ENCODE results near the gene ABCF1. TPM values are rescaled to one million over a fixed set of nuclear protein-coding genes. Genes with fewer than 3 reads are reported as not detected.

The ABCF1 gene
- total and polyA plus RNA-seq, 2 of the 8 experiments (the other 6 are each of a cell fraction or from before 2014, with no cell fraction given): 48.8 to 123 TPM

GRCh38 chr6:30530014-30530413, 41.2 kb upstream of the ABCF1 start:
- no peak overlapping the region for H3K56ac ChIP-seq (replicated peaks; ENCODE audit: insufficient read length, low read depth, low read length)
- no peak for DNase-seq (ENCODE audit: low read depth in 1 of 2, low spot score in 2 of 2)
- CTCF ChIA-PET (ENCODE audit: partially characterized antibody): interaction anchor here (0.6 to 5.0 kb wide), 7 partner anchors 13 to 50 kb away, joined by 3 to 76 read pairs (median 8); no protein-coding TSS in a partner anchor
- WGBS, 2 experiments (ENCODE audit: extremely low coverage in 1 of 2, insufficient coverage in 1 of 2, insufficient read length in 1 of 2, insufficient replicate concordance in 2 of 2, low coverage in 1 of 2, low lambda C conversion rate in 2 of 2, missing lambda C conversion rate in 1 of 2): 75% methylated on average over 2 of the region's 2 CpGs; no CpG with 5 or more reads in 1 of the 2 experiments
- H3K4me2 ChIP-seq (ENCODE audit: insufficient read depth in 1 of 2, low read depth in 2 of 2, low read length in 2 of 2): no peak overlapping the region
- POLR2A ChIA-PET (ENCODE audit: partially characterized antibody): interaction anchor here (0.9 to 1.4 kb wide), 2 partner anchors 12 to 40 kb away, joined by 3 to 6 read pairs; no protein-coding TSS in a partner anchor
- H3K23ac ChIP-seq (ENCODE audit: insufficient read length): no peak overlapping the region
- H2BK20ac ChIP-seq (ENCODE audit: low read length): no peak overlapping the region
- H3K9me3 ChIP-seq (ENCODE audit: insufficient read depth in 2 of 2, low read depth in 1 of 2, low read length in 1 of 2): no peaks in the 10 kb centered on the region
- no peaks in the 10 kb centered on the region for H3K4me1 ChIP-seq (replicated peaks in 1 of 4; ENCODE audit: control insufficient read depth in 3 of 4, insufficient read depth in 4 of 4, low read length in 3 of 4)
- H4K20me1 ChIP-seq (replicated peaks in 1 of 2; ENCODE audit: control insufficient read depth in 1 of 2, insufficient read depth in 2 of 2, low read length in 2 of 2): no peaks in the 10 kb centered on the region
- no peak overlapping the region for H4K91ac ChIP-seq (replicated peaks; ENCODE audit: insufficient read length, low read length)
- H3K14ac ChIP-seq (ENCODE audit: insufficient read length): no peak overlapping the region
- H3K4ac ChIP-seq (replicated peaks; ENCODE audit: insufficient read length, low read depth, low read length): no peak overlapping the region
- H3K36me3 ChIP-seq (ENCODE audit: control insufficient read depth in 2 of 4, insufficient read depth in 4 of 4, low read length in 3 of 4): no peaks in the 10 kb centered on the region
- no peak overlapping the region for H2BK5ac ChIP-seq (ENCODE audit: low read depth, low read length)
- H2AK5ac ChIP-seq (ENCODE audit: low read depth, low read length): no peak overlapping the region
- H3K18ac ChIP-seq (ENCODE audit: extremely low read depth, low read length): no peak overlapping the region
- H4K8ac ChIP-seq (ENCODE audit: extremely low read depth, insufficient read depth, low read length): no peak overlapping the region
- no peaks in the 10 kb centered on the region for H3K79me2 ChIP-seq (ENCODE audit: control insufficient read depth in 1 of 2, insufficient read depth in 2 of 2, low read length in 2 of 2)
- FAIRE-seq: no peak
- no peaks in the 10 kb centered on the region for H3K79me1 ChIP-seq (ENCODE audit: low read depth, low read length)
- no peak overlapping the region for H2BK12ac ChIP-seq (ENCODE audit: low read depth, low read length)
- H2AFZ ChIP-seq (ENCODE audit: low read length): no peak overlapping the region
- H2BK120ac ChIP-seq (replicated peaks; ENCODE audit: low read depth, low read length): no peak overlapping the region
- H4K5ac ChIP-seq (ENCODE audit: insufficient read length, low read depth, low read length): no peak overlapping the region
- no peaks in the 10 kb centered on the region for H3K27me3 ChIP-seq (replicated peaks in 1 of 4; ENCODE audit: control insufficient read depth in 3 of 4, extremely low read depth in 1 of 4, insufficient read depth in 3 of 4, low read length in 3 of 4)
- no peak overlapping the region for H3K9ac ChIP-seq (replicated peaks in 1 of 4; ENCODE audit: extremely low read depth in 1 of 4, low read depth in 3 of 4, low read length in 3 of 4)
- H3K23me2 ChIP-seq (ENCODE audit: low read depth, low read length): no peaks in the 10 kb centered on the region
- no peak overlapping the region for H3K27ac ChIP-seq (ENCODE audit: low read depth, low read length)
- H2BK15ac ChIP-seq (ENCODE audit: low read length): no peak overlapping the region
- no peak overlapping the region for H3K4me3 ChIP-seq (ENCODE audit: extremely low read depth in 1 of 4, insufficient read depth in 2 of 4, low read depth in 3 of 4, low read length in 4 of 4)
- TF ChIP-seq FOSL1 (IDR thresholded peaks at IDR 0.05; ENCODE audit: insufficient read depth, low read depth, low read length) (no peak), SUZ12 (IDR thresholded peaks at IDR 0.05; ENCODE audit: low read length) (no peak), E2F6 (IDR thresholded peaks at IDR 0.05) (no peak), HDAC2 (IDR thresholded peaks at IDR 0.05; ENCODE audit: borderline replicate concordance in 1 of 2, low read depth in 2 of 2, low read length in 2 of 2) (no peak), KDM1A (IDR thresholded peaks at IDR 0.05; ENCODE audit: borderline replicate concordance, low read length) (no peak), PHF8 (conservative IDR thresholded peaks at IDR 0.05; ENCODE audit: low read depth, low read length) (no peak), RXRA (IDR thresholded peaks at IDR 0.05; ENCODE audit: insufficient read depth, low read depth, low read length) (no peak), USF2 (IDR thresholded peaks at IDR 0.05; ENCODE audit: low read length) (no peak)
- TF ChIP-seq, protein P1, sequence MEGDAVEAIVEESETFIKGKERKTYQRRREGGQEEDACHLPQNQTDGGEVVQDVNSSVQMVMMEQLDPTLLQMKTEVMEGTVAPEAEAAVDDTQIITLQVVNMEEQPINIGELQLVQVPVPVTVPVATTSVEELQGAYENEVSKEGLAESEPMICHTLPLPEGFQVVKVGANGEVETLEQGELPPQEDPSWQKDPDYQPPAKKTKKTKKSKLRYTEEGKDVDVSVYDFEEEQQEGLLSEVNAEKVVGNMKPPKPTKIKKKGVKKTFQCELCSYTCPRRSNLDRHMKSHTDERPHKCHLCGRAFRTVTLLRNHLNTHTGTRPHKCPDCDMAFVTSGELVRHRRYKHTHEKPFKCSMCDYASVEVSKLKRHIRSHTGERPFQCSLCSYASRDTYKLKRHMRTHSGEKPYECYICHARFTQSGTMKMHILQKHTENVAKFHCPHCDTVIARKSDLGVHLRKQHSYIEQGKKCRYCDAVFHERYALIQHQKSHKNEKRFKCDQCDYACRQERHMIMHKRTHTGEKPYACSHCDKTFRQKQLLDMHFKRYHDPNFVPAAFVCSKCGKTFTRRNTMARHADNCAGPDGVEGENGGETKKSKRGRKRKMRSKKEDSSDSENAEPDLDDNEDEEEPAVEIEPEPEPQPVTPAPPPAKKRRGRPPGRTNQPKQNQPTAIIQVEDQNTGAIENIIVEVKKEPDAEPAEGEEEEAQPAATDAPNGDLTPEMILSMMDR (IDR thresholded peaks at IDR 0.05; ENCODE audit: control extremely low read depth in 1 of 3, insufficient read depth in 1 of 3, low read depth in 1 of 3, low read length in 3 of 3): no peak
